Mesangial cell (primary cell): ENCODE measurements around the gene TMIGD3. TPM values are rescaled to one million over a fixed set of nuclear protein-coding genes. Genes with fewer than 3 reads are reported as not detected.

ENCODE experiments used
- total RNA-seq: library from RNA; depleted of rRNA; stranded (reverse); fragments of >200 nt; gene quantifications from 2 replicates; pipeline ENCODE4 v1.2.3, GENCODE V29; 2015

The TMIGD3 gene
- total RNA-seq: not detected in 2 replicates

GRCh38 chr1:111503585-111504060 is at the start of gene TMIGD3, which contains the start of gene ADORA3:
TSS of gene TMIGD3 (minus strand) at chr1:111503633. CDS start at chr1:111503354, 279 bp downstream.
TSS of gene ADORA3 (minus strand) at chr1:111503633. CDS start at chr1:111503354, 279 bp downstream.

DNA sequence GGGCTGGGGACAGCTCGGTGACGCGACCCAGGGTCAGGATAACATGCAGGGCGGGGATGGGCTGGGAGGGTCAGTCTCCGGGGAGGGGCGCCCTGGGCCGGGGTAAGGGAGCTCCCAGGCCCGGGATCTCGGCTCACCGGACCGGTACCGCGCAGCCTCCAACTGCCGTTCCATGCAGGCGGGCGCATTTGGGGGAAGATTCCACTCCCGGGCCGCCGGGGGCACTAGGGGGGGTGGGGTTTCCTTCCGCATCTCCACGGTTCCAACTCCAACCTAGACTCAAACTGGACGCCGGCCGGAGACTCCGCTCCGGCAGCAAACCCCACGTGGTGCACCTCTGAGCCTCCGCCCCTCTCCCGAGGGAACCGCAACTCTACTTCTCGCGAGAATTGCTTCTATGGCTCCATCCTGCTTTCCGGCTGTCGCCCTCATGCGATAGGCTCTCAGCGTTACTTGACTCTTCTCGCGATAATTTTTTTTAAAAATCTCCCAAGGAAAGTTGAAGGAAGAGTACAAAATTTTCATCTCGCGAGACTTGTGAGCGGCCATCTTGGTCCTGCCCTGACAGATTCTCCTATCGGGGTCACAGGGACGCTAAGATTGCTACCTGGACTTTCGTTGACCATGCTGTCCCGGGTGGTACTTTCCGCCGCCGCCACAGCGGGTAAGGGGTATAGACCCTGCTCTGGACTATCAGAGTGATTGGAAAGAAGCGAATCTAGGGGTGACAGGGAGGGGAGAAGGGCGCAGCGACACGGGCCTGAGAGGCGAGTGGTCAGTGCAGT is 54.3 kb downstream of the TMIGD3 start, which contains the start of the genes ATP5PB and WDR77:
Gene ATP5PB, plus strand, starts transcription at position 547 of the 785 bp plus-strand sequence. Its CDS starts 78 bp downstream, at position 625.
Gene WDR77, minus strand, starts transcription at position 339 of the 785 bp plus-strand sequence. Its CDS starts 87 bp downstream, at position 252.

Other genes with a start within 250 kb of the TMIGD3 start
- not detected in 2 replicates for gene CHIA, start 212.8 kb downstream of the TMIGD3 start, total RNA-seq
- gene OVGP1, start 75.9 kb downstream of the TMIGD3 start, total RNA-seq: 0.16 and 1.0 TPM in 2 replicates
- 27.0 and 77.1 TPM in 2 replicates for gene WDR77, start 54.4 kb downstream of the TMIGD3 start, total RNA-seq
- gene ATP5PB, start 54.2 kb downstream of the TMIGD3 start, total RNA-seq: 193 and 228 TPM in 2 replicates
- under 0.01 TPM in 1 of 2 replicates, not detected in the other for gene C1orf162, start 29.6 kb downstream of the TMIGD3 start, total RNA-seq
- not detected in 2 replicates for gene ADORA3, start within 50 bp of the TMIGD3 start, total RNA-seq
- gene RAP1A, start 116.2 kb upstream of the TMIGD3 start, total RNA-seq: 12.2 and 14.5 TPM in 2 replicates
- gene INKA2, start 235.8 kb upstream of the TMIGD3 start, total RNA-seq: under 0.01 and 0.63 TPM in 2 replicates